GM12878 (cell line): ENCODE data around the gene VAMP3. TPM values are rescaled to one million over a fixed set of nuclear protein-coding genes. Genes with fewer than 3 reads are reported as not detected.

ENCODE experiments used
- ATAC-seq: fragments of 200-7000 bp; cut with Tn5 transposase; 3 replicates; pipeline ENCODE4 v1.9.1; 2020; ENCODE audit warnings: mild to moderate bottlenecking, moderate library complexity
- BruUV-seq: library from RNA; stranded (reverse); fragments of 400-500 nt; replicated peaks from 2 replicates; lab custom pipeline; 2021; lab: Mats Ljungman, UMichigan
- CTCF ChIA-PET: fragments of 300-600 bp; sonication (Branson Sonifier 250); formaldehyde crosslinking; extraction: SDS; loops from one replicate; lab custom pipeline; 2021; ENCODE audit warnings: inconsistent platforms; lab: Yijun Ruan, JAX
- POLR2A ChIA-PET: fragments of 350-600 bp; formaldehyde crosslinking; extraction: SDS; loops from one replicate; lab custom pipeline; 2021; ENCODE audit warnings: inconsistent platforms; lab: Charles Lee
- RAD21 ChIA-PET: fragments of 300-600 bp; sonication (Branson Sonifier 250); formaldehyde crosslinking; loops from one replicate; lab custom pipeline; 2023; ENCODE audit warnings: antibody characterized with exemption; ENCODE audit not compliant: unreplicated experiment; lab: Charles Lee
- SMC1A ChIA-PET: fragments of 300-600 bp; sonication (Branson Sonifier 250); formaldehyde crosslinking; loops from one replicate; lab custom pipeline; 2023; ENCODE audit not compliant: unreplicated experiment, uncharacterized antibody; lab: Charles Lee
- DNase-seq: peaks from one replicate; pipeline ENCODE4 v3.0.0-alpha.2; 2011; ENCODE audit warnings: low read depth, low spot score
- FAIRE-seq: peaks from 3 replicates; lab custom pipeline; 2011; peaks lifted over from hg19 to GRCh38; lab: Jason Lieb, UNC
- H2AFZ ChIP-seq: 2 replicates; pipeline ENCODE4 v1.6.0; 2011; ENCODE audit warnings: low read depth, low read length, control low read depth; ENCODE audit not compliant: control insufficient read depth
- H3K27ac ChIP-seq: 2 replicates; pipeline ENCODE4 v1.5.1; 2011; ENCODE audit warnings: control low read depth; ENCODE audit not compliant: control insufficient read depth, insufficient read depth
- H3K27me3 ChIP-seq, 2 experiments: replicated peaks in 1 of 2; 2 replicates each; pipeline versions ENCODE4 v1.6.0 to v1.6.1; 2011; ENCODE audit warnings: low read length in 1 of 2; ENCODE audit not compliant: control insufficient read depth in 2 of 2, insufficient read depth in 2 of 2
- H3K36me3 ChIP-seq, 2 experiments: 2 replicates each; pipeline ENCODE4 v1.5.1; 2011; ENCODE audit warnings: low read length in 1 of 2; ENCODE audit not compliant: control insufficient read depth in 2 of 2, insufficient read depth in 2 of 2
- H3K4me1 ChIP-seq: 2 replicates; pipeline ENCODE4 v1.6.1; 2011; ENCODE audit warnings: mild to moderate bottlenecking, low read length, moderate library complexity, mixed read lengths; ENCODE audit not compliant: control insufficient read depth, insufficient read depth
- H3K4me2 ChIP-seq: 2 replicates; pipeline ENCODE4 v1.6.0; 2011; ENCODE audit warnings: control low read depth; ENCODE audit not compliant: control insufficient read depth, insufficient read depth
- H3K4me3 ChIP-seq: fragments of 200-600 bp; sonication (generic); 2 replicates; pipeline ENCODE4 v1.5.1; 2016
- H3K79me2 ChIP-seq: 2 replicates; pipeline ENCODE4 v1.6.0; 2011; ENCODE audit warnings: low read length; ENCODE audit not compliant: control insufficient read depth, insufficient read depth
- H3K9ac ChIP-seq: 2 replicates; pipeline ENCODE4 v1.8.0; 2011; ENCODE audit warnings: low read length, control low read depth, mixed read lengths; ENCODE audit not compliant: control insufficient read depth, insufficient read depth
- H3K9me3 ChIP-seq: replicated peaks from 3 replicates; pipeline ENCODE4 v1.5.1; 2011; ENCODE audit warnings: mild to moderate bottlenecking, low read length; ENCODE audit not compliant: control insufficient read depth, insufficient read depth
- H4K20me1 ChIP-seq: 2 replicates; pipeline ENCODE4 v1.6.0; 2011; ENCODE audit not compliant: control insufficient read depth, insufficient read depth
- BHLHE40 ChIP-seq, 2 experiments: fragments of 450-650 bp in 1 of 2; IDR thresholded peaks; 2 replicates each; pipeline ENCODE4 v1.6.1; 2011 to 2017; ENCODE audit warnings: low read depth in 2 of 2, borderline replicate concordance in 1 of 2, improper control_type of control experiment in 1 of 2, low read length in 1 of 2, mild to moderate bottlenecking in 1 of 2
- CEBPB ChIP-seq, 2 experiments: fragments of 150-350 bp in 1 of 2; IDR thresholded peaks; 2 replicates each; pipeline ENCODE4 v1.6.1; 2012 to 2014; ENCODE audit warnings: low read depth in 2 of 2, low read length in 2 of 2, borderline replicate concordance in 1 of 2, inconsistent platforms in 1 of 2
- CEBPZ ChIP-seq: fragments of 150-350 bp; IDR thresholded peaks from 2 replicates; pipeline ENCODE4 v1.6.1; 2016; ENCODE audit warnings: low read depth, low read length
- E2F8 ChIP-seq: fragments of 450-650 bp; IDR thresholded peaks from 2 replicates; pipeline ENCODE4 v1.6.1; 2018; ENCODE audit warnings: mild to moderate bottlenecking, low read depth, moderate library complexity; ENCODE audit not compliant: partially characterized antibody
- EED ChIP-seq: sonication (generic); IDR thresholded peaks from 2 replicates; pipeline ENCODE4 v1.6.1; 2016; ENCODE audit warnings: antibody characterized with exemption, low read depth
- GATAD2B ChIP-seq: fragments of 450-650 bp; conservative IDR thresholded peaks from 2 replicates; pipeline ENCODE4 v1.6.1; 2017; ENCODE audit warnings: low read depth, mild to moderate bottlenecking, moderate library complexity
- HSF1 ChIP-seq: fragments of 150-350 bp; IDR thresholded peaks from 2 replicates; pipeline ENCODE4 v1.6.1; 2014; ENCODE audit warnings: mild to moderate bottlenecking, low read depth, low read length
- MEF2A ChIP-seq: IDR thresholded peaks from 2 replicates; pipeline ENCODE4 v1.6.1; 2011; ENCODE audit warnings: low read depth, mild to moderate bottlenecking, low read length, moderate library complexity; ENCODE audit not compliant: insufficient read depth
- NFYB ChIP-seq: IDR thresholded peaks from 2 replicates; pipeline ENCODE4 v1.6.1; 2011; ENCODE audit warnings: low read depth, mild to moderate bottlenecking, low read length, improper control_type of control experiment, moderate library complexity; ENCODE audit not compliant: insufficient read depth
- PKNOX1 ChIP-seq: fragments of 450-650 bp; IDR thresholded peaks from 2 replicates; pipeline ENCODE4 v1.6.1; 2016; ENCODE audit warnings: mild to moderate bottlenecking
- TAF1 ChIP-seq: IDR thresholded peaks from 2 replicates; pipeline ENCODE4 v1.6.1; 2011; ENCODE audit warnings: mild to moderate bottlenecking, low read depth, low read length, borderline replicate concordance
- TBL1XR1 ChIP-seq: IDR thresholded peaks from 2 replicates; pipeline ENCODE4 v1.6.1; 2012; ENCODE audit warnings: low read depth, low read length, improper control_type of control experiment
- ZZZ3 ChIP-seq: IDR thresholded peaks from 2 replicates; pipeline ENCODE4 v1.6.1; 2011; ENCODE audit warnings: low read depth; ENCODE audit not compliant: control insufficient read depth, insufficient read length
- WGBS: methylation state at CpG from one replicate; pipeline ENCODE4 v1.1.6; 2016; ENCODE audit warnings: low lambda C conversion rate; ENCODE audit not compliant: insufficient replicate concordance, insufficient coverage; ENCODE audit errors: missing lambda C conversion rate; 5-methylcytosine and 5-hydroxymethylcytosine counted together
- in situ Hi-C: fragments of 300-500 bp; cut with MboI; formaldehyde crosslinking; loops from 9 replicates; pipeline ENCODE4 v1.14.3; 2018; ENCODE audit warnings: mixed read lengths
- intact Hi-C: fragments of 100-400 bp; cut with micrococcal nuclease; formaldehyde crosslinking; loops from one replicate; pipeline ENCODE4 v1.14.2; 2022; ENCODE audit not compliant: unreplicated experiment
- polyA plus RNA-seq, 11 experiments: library from polyadenylated mRNA; depleted of rRNA in 4 of 11; unstranded in 6 of 11; stranded (reverse) in 5 of 11; fragments of >200 nt; fragmentation: Nextera tagmentation in 4 of 11; fragmentation: Illumina TruSeq in 1 of 11; extraction: Ambion mirVana in 4 of 11; extraction: Trizol in 1 of 11; gene quantifications; 1 replicate in 1 of 11; 2 replicates in 10 of 11; pipeline versions ENCODE4 v1.2.1 to v1.2.3, GENCODE V29; 2011 to 2016; ENCODE audit warnings: inconsistent platforms in 2 of 11, missing spikeins in 2 of 11, low read depth in 1 of 11
- total RNA-seq, 4 experiments: library from RNA; depleted of rRNA in 3 of 4; stranded (reverse); fragments of >200 nt in 3 of 4; fragmentation: Illumina TruSeq in 1 of 4; extraction: Trizol in 1 of 4; gene quantifications; 2 replicates each; pipeline versions ENCODE4 v1.2.1 to v1.2.3, GENCODE V29; 2013 to 2021

The VAMP3 gene
- total and polyA plus RNA-seq, 10 of the 15 experiments (the other 5 are each of a cell fraction or from before 2014, with no cell fraction given) = 4.8 to 24.9 (median 9.7) TPM

- CTCF ChIA-PET = interaction anchor here (0.6 to 1.0 kb wide), 2 partner anchors 17 to 53 kb away, joined by 3 read pairs; no protein-coding TSS in a partner anchor
- DNase-seq = no peak
- TF ChIP-seq ZZZ3 = no peak
- TF ChIP-seq EED = no peak
- TF ChIP-seq CEBPZ = no peak
- TF ChIP-seq TBL1XR1 = no peak
- TF ChIP-seq TAF1 = no peak
- no peak for TF ChIP-seq HSF1
- TF ChIP-seq PKNOX1 = no peak
- no peak for TF ChIP-seq E2F8
- no peak for TF ChIP-seq BHLHE40 (IDR thresholded peaks at IDR 0.05; ENCODE audit: borderline replicate concordance in 1 of 2, low read depth in 2 of 2, low read length in 1 of 2)
- no peak for TF ChIP-seq MEF2A
- no peak for TF ChIP-seq NFYB
- TF ChIP-seq GATAD2B = no peak
- no peak for TF ChIP-seq CEBPB (IDR thresholded peaks at IDR 0.05; ENCODE audit: borderline replicate concordance in 1 of 2, low read depth in 2 of 2, low read length in 2 of 2)
These were observed 34.4 kb downstream of the VAMP3 start for GRCh38 chr1:7805460-7805859.

More at GRCh38 chr1:7805460-7805859, 34.4 kb downstream of the VAMP3 start:
- no peak overlapping the region for H3K27ac ChIP-seq
- no peaks in the 10 kb centered on the region for H3K36me3 ChIP-seq
- no peaks in the 10 kb centered on the region for H3K79me2 ChIP-seq
- H3K9ac ChIP-seq = no peak overlapping the region
- H3K4me1 ChIP-seq = no peaks in the 10 kb centered on the region
- ATAC-seq (no peak), FAIRE-seq (no peak)
- intact Hi-C loops (loop anchor here (5.0 kb wide), 1 partner anchor 97 kb away; no protein-coding TSS in a partner anchor), in situ Hi-C loops (no loop called here)
- ChIA-PET POLR2A (no interaction called here), RAD21 (interaction anchor here (0.7 kb wide), 1 partner anchor 98 kb away, joined by 3 read pairs; no protein-coding TSS in a partner anchor), SMC1A (interaction anchor here (1.0 kb wide), 1 partner anchor 11 kb away, joined by 4 read pairs; no protein-coding TSS in a partner anchor)
- H3K9me3 ChIP-seq = no peaks in the 10 kb centered on the region
- H2AFZ ChIP-seq = no peak overlapping the region
- no peak overlapping the region for H3K4me3 ChIP-seq
- WGBS = 53% methylated on average over 9 of the region's 9 CpGs
- no peaks in the 10 kb centered on the region for H4K20me1 ChIP-seq
- H3K4me2 ChIP-seq = no peak overlapping the region
- H3K27me3 ChIP-seq = no peaks in the 10 kb centered on the region
- no TSS peak for BruUV-seq
